ENCODE results near the gene CDH10.

GRCh38 chr5:24629798-24630197, 15.0 kb downstream of the CDH10 start:
- TF ChIP-seq CTCF (conservative IDR thresholded peaks at IDR 0.05) (no peak), ZFX (IDR thresholded peaks at IDR 0.05) (no peak)

All from C4-2B (cell line).